HEK293 (cell line): ENCODE measurements around the gene RAB8A.

Experiments
- BCL11A ChIP-seq: fragments of 450-650 bp; formaldehyde crosslinking; IDR thresholded peaks from 2 replicates; pipeline ENCODE4 v1.5.1; 2016; ENCODE audit warnings: low read depth, missing biosample characterization, missing genetic modification characterization
- CTCF ChIP-seq: fragments of 450-650 bp; formaldehyde crosslinking; IDR thresholded peaks from 2 replicates; pipeline ENCODE4 v1.5.1; 2016; ENCODE audit warnings: missing biosample characterization, missing genetic modification characterization
- KLF1 ChIP-seq: fragments of 450-650 bp; formaldehyde crosslinking; IDR thresholded peaks from 2 replicates; pipeline ENCODE4 v1.5.1; 2016; ENCODE audit warnings: missing biosample characterization, missing genetic modification characterization
- REPIN1 ChIP-seq: fragments of 450-650 bp; formaldehyde crosslinking; IDR thresholded peaks from 2 replicates; pipeline ENCODE4 v1.5.1; 2017; ENCODE audit warnings: missing biosample characterization, missing genetic modification characterization, low read depth
- ZBTB44 ChIP-seq: fragments of 450-650 bp; IDR thresholded peaks from 2 replicates; pipeline ENCODE4 v1.5.1; 2018; ENCODE audit warnings: missing biosample characterization, mild to moderate bottlenecking, missing genetic modification characterization
- ZBTB7A ChIP-seq: fragments of 450-650 bp; formaldehyde crosslinking; IDR thresholded peaks from 2 replicates; pipeline ENCODE4 v1.5.1; 2016; ENCODE audit warnings: low read depth, missing biosample characterization, missing genetic modification characterization
- ZNF37A ChIP-seq: fragments of 450-650 bp; IDR thresholded peaks from 2 replicates; pipeline ENCODE4 v1.5.1; 2018; ENCODE audit warnings: missing biosample characterization, missing genetic modification characterization
- ZNF404 ChIP-seq: fragments of 450-650 bp; formaldehyde crosslinking; IDR thresholded peaks from 2 replicates; pipeline ENCODE4 v1.5.1; 2017; ENCODE audit warnings: missing biosample characterization, missing genetic modification characterization
- TF ChIP-seq, protein P1 (sequence below): fragments of 450-650 bp; formaldehyde crosslinking; IDR thresholded peaks from 2 replicates; pipeline ENCODE4 v1.5.1; 2016; ENCODE audit warnings: missing biosample characterization, missing genetic modification characterization

GRCh38 chr19:16133818-16134217 is 22.1 kb downstream of the RAB8A start:
- TF ChIP-seq, protein P1, sequence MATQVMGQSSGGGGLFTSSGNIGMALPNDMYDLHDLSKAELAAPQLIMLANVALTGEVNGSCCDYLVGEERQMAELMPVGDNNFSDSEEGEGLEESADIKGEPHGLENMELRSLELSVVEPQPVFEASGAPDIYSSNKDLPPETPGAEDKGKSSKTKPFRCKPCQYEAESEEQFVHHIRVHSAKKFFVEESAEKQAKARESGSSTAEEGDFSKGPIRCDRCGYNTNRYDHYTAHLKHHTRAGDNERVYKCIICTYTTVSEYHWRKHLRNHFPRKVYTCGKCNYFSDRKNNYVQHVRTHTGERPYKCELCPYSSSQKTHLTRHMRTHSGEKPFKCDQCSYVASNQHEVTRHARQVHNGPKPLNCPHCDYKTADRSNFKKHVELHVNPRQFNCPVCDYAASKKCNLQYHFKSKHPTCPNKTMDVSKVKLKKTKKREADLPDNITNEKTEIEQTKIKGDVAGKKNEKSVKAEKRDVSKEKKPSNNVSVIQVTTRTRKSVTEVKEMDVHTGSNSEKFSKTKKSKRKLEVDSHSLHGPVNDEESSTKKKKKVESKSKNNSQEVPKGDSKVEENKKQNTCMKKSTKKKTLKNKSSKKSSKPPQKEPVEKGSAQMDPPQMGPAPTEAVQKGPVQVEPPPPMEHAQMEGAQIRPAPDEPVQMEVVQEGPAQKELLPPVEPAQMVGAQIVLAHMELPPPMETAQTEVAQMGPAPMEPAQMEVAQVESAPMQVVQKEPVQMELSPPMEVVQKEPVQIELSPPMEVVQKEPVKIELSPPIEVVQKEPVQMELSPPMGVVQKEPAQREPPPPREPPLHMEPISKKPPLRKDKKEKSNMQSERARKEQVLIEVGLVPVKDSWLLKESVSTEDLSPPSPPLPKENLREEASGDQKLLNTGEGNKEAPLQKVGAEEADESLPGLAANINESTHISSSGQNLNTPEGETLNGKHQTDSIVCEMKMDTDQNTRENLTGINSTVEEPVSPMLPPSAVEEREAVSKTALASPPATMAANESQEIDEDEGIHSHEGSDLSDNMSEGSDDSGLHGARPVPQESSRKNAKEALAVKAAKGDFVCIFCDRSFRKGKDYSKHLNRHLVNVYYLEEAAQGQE, result no peak
- TF ChIP-seq BCL11A (tag by site-specific recombination) (no peak), ZNF404 (tag by site-specific recombination) (no peak), ZBTB44 (tag by site-specific recombination) (no peak), KLF1 (tag by site-specific recombination) (no peak), CTCF (tag by site-specific recombination) (no peak), ZBTB7A (tag by site-specific recombination) (no peak), ZNF37A (tag by site-specific recombination) (no peak), REPIN1 (tag by site-specific recombination) (no peak)
